IMR-90 (cell line): Measurements from ENCODE around the gene C16orf86. TPM values are rescaled to one million over a fixed set of nuclear protein-coding genes. Genes with fewer than 3 reads are reported as not detected.

Experiments used
- ATAC-seq: fragments of 200-7000 bp; cut with Tn5 transposase; 2 replicates; pipeline ENCODE4 v1.9.1; 2020; ENCODE audit warnings: low read depth, mild to moderate bottlenecking, moderate library complexity
- BruUV-seq: library from RNA; stranded (reverse); fragments of 400-500 nt; replicated peaks from 2 replicates; lab custom pipeline; 2021; lab: Mats Ljungman, UMichigan
- CTCF ChIA-PET: fragments of 300-600 bp; formaldehyde crosslinking; extraction: SDS; loops from one replicate; lab custom pipeline; 2021; ENCODE audit warnings: antibody characterized with exemption; lab: Yijun Ruan, JAX
- POLR2A ChIA-PET: fragments of 300-600 bp; sonication (Branson Sonifier 250); formaldehyde crosslinking; loops from one replicate; lab custom pipeline; 2022; ENCODE audit warnings: antibody characterized with exemption; ENCODE audit not compliant: unreplicated experiment; lab: Charles Lee
- DNase-seq: peaks from one replicate; pipeline ENCODE4 v3.0.0; 2013
- H2AFZ ChIP-seq: replicated peaks from 2 replicates; pipeline ENCODE3; 2013; ENCODE audit warnings: low read length, mild to moderate bottlenecking; ENCODE audit not compliant: poor library complexity
- H2AK5ac ChIP-seq: 2 replicates; pipeline ENCODE4 v1.6.1; 2013; ENCODE audit warnings: low read depth, low read length, inconsistent platforms
- H2AK9ac ChIP-seq: replicated peaks from 2 replicates; pipeline ENCODE3; 2013; ENCODE audit warnings: mild to moderate bottlenecking, low read depth, low read length, moderate library complexity; ENCODE audit not compliant: poor library complexity
- H2BK120ac ChIP-seq: 2 replicates; pipeline ENCODE4 v1.6.1; 2013; ENCODE audit warnings: low read depth, low read length, inconsistent platforms
- H2BK15ac ChIP-seq: 3 replicates; pipeline ENCODE4 v1.6.1; 2013; ENCODE audit warnings: low read depth, low read length, inconsistent platforms
- H2BK20ac ChIP-seq: 2 replicates; pipeline ENCODE4 v1.6.1; 2013; ENCODE audit warnings: low read depth, mild to moderate bottlenecking, inconsistent platforms, low read length, moderate library complexity
- H2BK5ac ChIP-seq: 2 replicates; pipeline ENCODE4 v1.6.1; 2013; ENCODE audit warnings: mild to moderate bottlenecking, low read depth, low read length, inconsistent platforms; ENCODE audit not compliant: poor library complexity, severe bottlenecking
- H3K14ac ChIP-seq: replicated peaks from 2 replicates; pipeline ENCODE4 v1.6.1; 2013; ENCODE audit warnings: low read depth, low read length, inconsistent platforms
- H3K18ac ChIP-seq: 2 replicates; pipeline ENCODE4 v1.6.1; 2013; ENCODE audit warnings: low read depth, low read length, control low read depth
- H3K23ac ChIP-seq: 2 replicates; pipeline ENCODE4 v1.6.1; 2013; ENCODE audit warnings: low read depth, low read length, inconsistent platforms
- H3K27ac ChIP-seq: 2 replicates; pipeline ENCODE4 v1.5.1; 2013; ENCODE audit warnings: mild to moderate bottlenecking, control low read depth, low read length; ENCODE audit not compliant: insufficient read depth
- H3K27me3 ChIP-seq: 2 replicates; pipeline ENCODE4 v1.6.1; 2013; ENCODE audit warnings: low read length; ENCODE audit not compliant: control insufficient read depth, insufficient read depth
- H3K36me3 ChIP-seq: 2 replicates; pipeline ENCODE4 v1.6.1; 2013; ENCODE audit warnings: low read length, mixed read lengths; ENCODE audit not compliant: control insufficient read depth, insufficient read depth
- H3K4ac ChIP-seq: 2 replicates; pipeline ENCODE4 v1.6.1; 2013; ENCODE audit warnings: low read depth, low read length, inconsistent platforms
- H3K4me1 ChIP-seq: 2 replicates; pipeline ENCODE4 v1.6.1; 2013; ENCODE audit warnings: low read length, mixed read lengths; ENCODE audit not compliant: control insufficient read depth, insufficient read depth
- H3K4me2 ChIP-seq: 2 replicates; pipeline ENCODE4 v1.6.1; 2013; ENCODE audit warnings: low read depth, mild to moderate bottlenecking, control low read depth, low read length, moderate library complexity
- H3K4me3 ChIP-seq: 2 replicates; pipeline ENCODE4 v1.5.1; 2013; ENCODE audit warnings: low read depth, mild to moderate bottlenecking, control low read depth, low read length, moderate library complexity; ENCODE audit not compliant: insufficient read depth
- H3K56ac ChIP-seq: 2 replicates; pipeline ENCODE4 v1.6.1; 2013; ENCODE audit warnings: low read length, inconsistent platforms; ENCODE audit not compliant: insufficient read depth; ENCODE audit errors: extremely low read depth
- H3K79me1 ChIP-seq, 2 experiments: 2 replicates each; pipeline ENCODE4 v1.6.1; 2013; ENCODE audit warnings: low read length in 2 of 2, inconsistent platforms in 1 of 2, low read depth in 1 of 2
- H3K9ac ChIP-seq: 2 replicates; pipeline ENCODE4 v1.6.1; 2013; ENCODE audit warnings: low read depth, low read length, control low read depth
- H3K9me1 ChIP-seq: 2 replicates; pipeline ENCODE4 v1.6.1; 2013; ENCODE audit warnings: low read length, inconsistent platforms; ENCODE audit not compliant: insufficient read depth
- H3K9me3 ChIP-seq: 2 replicates; pipeline ENCODE4 v1.6.1; 2013; ENCODE audit warnings: low read length; ENCODE audit not compliant: control insufficient read depth, insufficient read depth
- H4K20me1 ChIP-seq: 2 replicates; pipeline ENCODE4 v1.6.1; 2013; ENCODE audit warnings: low read length, inconsistent platforms; ENCODE audit not compliant: insufficient read depth
- H4K5ac ChIP-seq: 2 replicates; pipeline ENCODE4 v1.6.1; 2013; ENCODE audit warnings: mild to moderate bottlenecking, low read depth, low read length, control low read depth
- H4K8ac ChIP-seq, 2 experiments: 2 replicates each; pipeline ENCODE4 v1.6.1; 2013; ENCODE audit warnings: low read depth in 2 of 2, low read length in 2 of 2, control low read depth in 1 of 2, inconsistent platforms in 1 of 2
- H4K91ac ChIP-seq: 2 replicates; pipeline ENCODE4 v1.6.1; 2013; ENCODE audit warnings: low read depth, low read length, inconsistent platforms; ENCODE audit not compliant: insufficient read depth
- BHLHE40 ChIP-seq: fragments of 150-350 bp; IDR thresholded peaks from 2 replicates; pipeline ENCODE4 v1.6.1; 2016; ENCODE audit warnings: mild to moderate bottlenecking, low read depth, low read length
- CHD1 ChIP-seq: IDR thresholded peaks from 2 replicates; pipeline ENCODE4 v1.6.1; 2012; ENCODE audit warnings: low read depth, low read length, improper control_type of control experiment
- CTCF ChIP-seq: conservative IDR thresholded peaks from 2 replicates; pipeline ENCODE4 v1.5.1; 2012; ENCODE audit warnings: mild to moderate bottlenecking, low read depth, low read length, improper control_type of control experiment
- FOS ChIP-seq: fragments of 150-350 bp; IDR thresholded peaks from 2 replicates; pipeline ENCODE4 v1.6.1; 2016; ENCODE audit warnings: low read depth, low read length
- MAFK ChIP-seq: IDR thresholded peaks from 2 replicates; pipeline ENCODE4 v1.6.1; 2012; ENCODE audit warnings: low read depth, low read length, improper control_type of control experiment
- NFE2L2 ChIP-seq: fragments of 150-350 bp; IDR thresholded peaks from 2 replicates; pipeline ENCODE4 v1.6.1; 2016; ENCODE audit warnings: low read depth, mild to moderate bottlenecking, low read length
- POLR2A ChIP-seq: IDR thresholded peaks from 2 replicates; pipeline ENCODE4 v1.6.1; 2012; ENCODE audit warnings: mild to moderate bottlenecking, low read depth, low read length
- RCOR1 ChIP-seq: IDR thresholded peaks from 2 replicates; pipeline ENCODE4 v1.6.1; 2012; ENCODE audit warnings: mild to moderate bottlenecking, low read length, improper control_type of control experiment; ENCODE audit not compliant: insufficient replicate concordance
- RFX5 ChIP-seq: IDR thresholded peaks from 2 replicates; pipeline ENCODE4 v1.8.0; 2012; ENCODE audit warnings: low read depth, mild to moderate bottlenecking, low read length, moderate library complexity
- SMC3 ChIP-seq: fragments of 150-350 bp; IDR thresholded peaks from 2 replicates; pipeline ENCODE4 v1.6.1; 2016; ENCODE audit warnings: low read depth, mild to moderate bottlenecking, antibody characterized with exemption, low read length, moderate library complexity
- USF2 ChIP-seq: fragments of 150-350 bp; IDR thresholded peaks from 2 replicates; pipeline ENCODE4 v1.6.1; 2017; ENCODE audit warnings: mild to moderate bottlenecking, antibody characterized with exemption, low read length, low read depth
- WGBS, 2 experiments: methylation state at CpG; one replicate each; pipeline versions ENCODE4 v1.1.5 to v1.1.7; 2013; ENCODE audit warnings: missing lambda C conversion rate in 2 of 2; ENCODE audit not compliant: insufficient read length in 1 of 2; ENCODE audit errors: extremely low coverage in 2 of 2; 5-methylcytosine and 5-hydroxymethylcytosine counted together
- dilution Hi-C: fragments of 300-500 bp; cut with HindIII; formaldehyde crosslinking; loops from one replicate; pipeline ENCODE4 v1.14.3; 2018; ENCODE audit warnings: low sequenced_read_pairs; ENCODE audit not compliant: unreplicated experiment
- in situ Hi-C: fragments of 300-500 bp; cut with MboI; formaldehyde crosslinking; loops from 3 replicates; pipeline ENCODE4 v1.14.3; 2019; ENCODE audit warnings: low sequenced_read_pairs, inconsistent platforms, mixed read lengths
- intact Hi-C: fragments of 100-400 bp; cut with micrococcal nuclease; formaldehyde crosslinking; loops from 2 replicates; pipeline ENCODE4 v1.10.0; 2022
- polyA plus RNA-seq, 3 experiments: library from polyadenylated mRNA; depleted of rRNA; stranded (reverse); fragments of >200 nt; gene quantifications; 2 replicates each; pipeline ENCODE4 v1.2.3, GENCODE V29; 2012; ENCODE audit warnings: low replicate concordance in 1 of 3
- total RNA-seq: library from RNA; depleted of rRNA; stranded (reverse); fragments of >200 nt; gene quantifications from 2 replicates; pipeline ENCODE4 v1.2.3, GENCODE V29; 2012
- TF ChIP-seq, protein P1 (sequence below): fragments of 150-350 bp; IDR thresholded peaks from 2 replicates; pipeline ENCODE4 v1.6.1; 2016; ENCODE audit warnings: low read depth, mild to moderate bottlenecking, low read length, moderate library complexity, borderline replicate concordance

Gene C16orf86
- total and polyA plus RNA-seq, 2 of the 4 experiments (the other 2 are of a cell fraction) = 0.54 to 0.70 TPM

GRCh38 chr16:67679935-67680897 lies 13.6 kb downstream of the C16orf86 start (continued):
- no peak for TF ChIP-seq RFX5
- TF ChIP-seq MAFK = no peak

DNA sequence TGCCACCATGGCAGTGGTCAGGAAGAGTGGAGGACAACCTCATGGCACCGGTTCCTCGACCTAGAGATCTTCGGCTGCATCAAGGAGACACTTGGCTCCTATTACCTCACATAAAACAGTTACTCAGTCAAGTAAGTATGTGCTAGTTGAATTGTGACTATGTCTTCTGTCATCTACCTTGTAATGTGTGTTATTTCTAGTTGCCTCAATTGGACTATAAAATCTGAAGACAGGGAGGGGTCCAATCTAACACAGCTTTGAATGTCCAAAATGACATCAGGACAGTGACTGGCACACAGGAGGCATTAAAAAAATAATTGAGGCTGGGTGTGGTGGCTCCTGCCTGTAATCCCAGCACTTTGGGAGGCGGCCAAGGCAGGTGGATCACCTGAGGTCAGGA lies 17.2 kb downstream of the C16orf86 start:
- no CpG with 5 or more reads among the region's 4 CpGs for WGBS, 2 experiments
- Histone ChIP-seq H3K27ac (no peak overlapping the region), H3K14ac (no peak overlapping the region), H2AK5ac (no peak overlapping the region), H3K4ac (no peak overlapping the region), H3K4me3 (no peak overlapping the region), H3K27me3 (no peaks in the 10 kb centered on the region), H2AFZ (no peak overlapping the region), H3K18ac (no peak overlapping the region), H3K56ac (no peak overlapping the region), H2BK5ac (no peak overlapping the region), H3K4me1 (peaks cover 2% of the 10 kb centered on the region; the same call in 1 of the 2 replicates), H2BK20ac (no peak overlapping the region), H4K5ac (no peak overlapping the region), H4K8ac (no peak overlapping the region), H2AK9ac (no peak overlapping the region), H4K20me1 (no peaks in the 10 kb centered on the region), H3K9ac (no peak overlapping the region), H3K9me1 (peaks cover 10% of the 10 kb centered on the region), H3K4me2 (no peak overlapping the region), H3K36me3 (peaks cover 19% of the 10 kb centered on the region), H2BK120ac (no peak overlapping the region), H3K23ac (no peak overlapping the region), H3K79me1 (peaks cover 0 to 33% of the 10 kb centered on the region in 2 experiments; a peak in 3 of 4 replicates), H2BK15ac (no peak overlapping the region), H4K91ac (no peak overlapping the region), H3K9me3 (no peaks in the 10 kb centered on the region)
- intact Hi-C loops (no loop called here), dilution Hi-C loops (no loop called here), in situ Hi-C loops (no loop called here)
- ATAC-seq (no peak), DNase-seq (no peak)
- ChIA-PET CTCF (no interaction called here), POLR2A (no interaction called here)
- no TSS peak for BruUV-seq
- no peak for TF ChIP-seq CHD1
- no peak for TF ChIP-seq FOS
- TF ChIP-seq BHLHE40 = no peak
- TF ChIP-seq, protein P1, sequence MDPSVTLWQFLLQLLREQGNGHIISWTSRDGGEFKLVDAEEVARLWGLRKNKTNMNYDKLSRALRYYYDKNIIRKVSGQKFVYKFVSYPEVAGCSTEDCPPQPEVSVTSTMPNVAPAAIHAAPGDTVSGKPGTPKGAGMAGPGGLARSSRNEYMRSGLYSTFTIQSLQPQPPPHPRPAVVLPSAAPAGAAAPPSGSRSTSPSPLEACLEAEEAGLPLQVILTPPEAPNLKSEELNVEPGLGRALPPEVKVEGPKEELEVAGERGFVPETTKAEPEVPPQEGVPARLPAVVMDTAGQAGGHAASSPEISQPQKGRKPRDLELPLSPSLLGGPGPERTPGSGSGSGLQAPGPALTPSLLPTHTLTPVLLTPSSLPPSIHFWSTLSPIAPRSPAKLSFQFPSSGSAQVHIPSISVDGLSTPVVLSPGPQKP = no peak
- no peak for TF ChIP-seq POLR2A
- no peak for TF ChIP-seq MAFK
- TF ChIP-seq CTCF = no peak
- TF ChIP-seq RCOR1 = no peak
- TF ChIP-seq RFX5 = no peak
- no peak for TF ChIP-seq SMC3
- TF ChIP-seq USF2 = no peak
- TF ChIP-seq NFE2L2 = no peak
